ENCODE measurements around the gene ZRSR2.
"Not testable (repeated sequence)": the region's sequence is repeated elsewhere in the genome, so short reads cannot be mapped to it uniquely, and the experiment has no call there.

Gene ZRSR2

GRCh38 chrX:15789979-15790768 lies at the start of gene ZRSR2:
Gene ZRSR2 (plus strand): TSS chrX:15790484. CDS start chrX:15790496, 12 bp downstream.
- peak; percentile 31 for DNase-seq (ENCODE audit: low read depth)

- DNase-seq (ENCODE audit: low read depth): no peak
These were observed 46.0 kb upstream of the ZRSR2 start for GRCh38 chrX:15744181-15744867.

GRCh38 chrX:15745179-15745578 lies 45.1 kb upstream of the ZRSR2 start:
- DNase-seq (ENCODE audit: low read depth): no peak

- DNase-seq (ENCODE audit: low read depth): not testable (repeated sequence)
These were observed 43.6 kb upstream of the ZRSR2 start for GRCh38 chrX:15746651-15747050.

GRCh38 chrX:15747626-15748173 lies 42.6 kb upstream of the ZRSR2 start:
- DNase-seq (ENCODE audit: low read depth): no peak

GRCh38 chrX:15748841-15749240 lies 41.4 kb upstream of the ZRSR2 start:
- no peak for DNase-seq (ENCODE audit: low read depth)

- DNase-seq (ENCODE audit: low read depth): no peak
These were observed 40.4 kb upstream of the ZRSR2 start for GRCh38 chrX:15749642-15750610.

- no peak for DNase-seq (ENCODE audit: low read depth)
These were observed 39.6 kb upstream of the ZRSR2 start for GRCh38 chrX:15750611-15751154.

GRCh38 chrX:15751155-15751819 lies 39.0 kb upstream of the ZRSR2 start:
- no peak for DNase-seq (ENCODE audit: low read depth)

GRCh38 chrX:15755091-15755490 lies 35.2 kb upstream of the ZRSR2 start:
- DNase-seq (ENCODE audit: low read depth): no peak

GRCh38 chrX:15758140-15758539 lies 32.1 kb upstream of the ZRSR2 start:
- no peak for DNase-seq (ENCODE audit: low read depth)

- not testable (repeated sequence) for DNase-seq (ENCODE audit: low read depth)
These were observed 30.4 kb upstream of the ZRSR2 start for GRCh38 chrX:15759886-15760285.

- no peak for DNase-seq (ENCODE audit: low read depth)
These were observed 28.6 kb upstream of the ZRSR2 start for GRCh38 chrX:15761564-15762191.

GRCh38 chrX:15769300-15769954 lies 20.9 kb upstream of the ZRSR2 start:
- no peak for DNase-seq (ENCODE audit: low read depth)

GRCh38 chrX:15781961-15782699 lies 8.2 kb upstream of the ZRSR2 start:
- DNase-seq (ENCODE audit: low read depth): no peak

- no peak for DNase-seq (ENCODE audit: low read depth)
These were observed 5.0 kb upstream of the ZRSR2 start for GRCh38 chrX:15785176-15785750.

GRCh38 chrX:15786915-15787314 lies 3.4 kb upstream of the ZRSR2 start:
- no peak for DNase-seq (ENCODE audit: low read depth)

GRCh38 chrX:15790769-15791290 lies 546 bp downstream of the ZRSR2 start:
- DNase-seq (ENCODE audit: low read depth): no peak

GRCh38 chrX:15797707-15798106 lies 7.4 kb downstream of the ZRSR2 start:
- no peak for DNase-seq (ENCODE audit: low read depth)
